GM12878 (cell line): ENCODE data around the gene ECI1. TPM values are rescaled to one million over a fixed set of nuclear protein-coding genes. Genes with fewer than 3 reads are reported as not detected.

Source experiments
- ATAC-seq: fragments of 200-7000 bp; cut with Tn5 transposase; 3 replicates; pipeline ENCODE4 v1.9.1; 2020; ENCODE audit warnings: mild to moderate bottlenecking, moderate library complexity
- BruUV-seq: library from RNA; stranded (reverse); fragments of 400-500 nt; replicated peaks from 2 replicates; lab custom pipeline; 2021; lab: Mats Ljungman, UMichigan
- CTCF ChIA-PET: fragments of 300-600 bp; sonication (Branson Sonifier 250); formaldehyde crosslinking; extraction: SDS; loops from one replicate; lab custom pipeline; 2021; ENCODE audit warnings: inconsistent platforms; lab: Yijun Ruan, JAX
- POLR2A ChIA-PET: fragments of 350-600 bp; formaldehyde crosslinking; extraction: SDS; loops from one replicate; lab custom pipeline; 2021; ENCODE audit warnings: inconsistent platforms; lab: Charles Lee
- RAD21 ChIA-PET: fragments of 300-600 bp; sonication (Branson Sonifier 250); formaldehyde crosslinking; loops from one replicate; lab custom pipeline; 2023; ENCODE audit warnings: antibody characterized with exemption; ENCODE audit not compliant: unreplicated experiment; lab: Charles Lee
- SMC1A ChIA-PET: fragments of 300-600 bp; sonication (Branson Sonifier 250); formaldehyde crosslinking; loops from one replicate; lab custom pipeline; 2023; ENCODE audit not compliant: unreplicated experiment, uncharacterized antibody; lab: Charles Lee
- DNase-seq: peaks from one replicate; pipeline ENCODE4 v3.0.0-alpha.2; 2011; ENCODE audit warnings: low read depth, low spot score
- FAIRE-seq: peaks from 3 replicates; lab custom pipeline; 2011; peaks lifted over from hg19 to GRCh38; lab: Jason Lieb, UNC
- H2AFZ ChIP-seq: 2 replicates; pipeline ENCODE4 v1.6.0; 2011; ENCODE audit warnings: low read depth, low read length, control low read depth; ENCODE audit not compliant: control insufficient read depth
- H3K27ac ChIP-seq: 2 replicates; pipeline ENCODE4 v1.5.1; 2011; ENCODE audit warnings: control low read depth; ENCODE audit not compliant: control insufficient read depth, insufficient read depth
- H3K27me3 ChIP-seq, 2 experiments: replicated peaks in 1 of 2; 2 replicates each; pipeline versions ENCODE4 v1.6.0 to v1.6.1; 2011; ENCODE audit warnings: low read length in 1 of 2; ENCODE audit not compliant: control insufficient read depth in 2 of 2, insufficient read depth in 2 of 2
- H3K36me3 ChIP-seq, 2 experiments: 2 replicates each; pipeline ENCODE4 v1.5.1; 2011; ENCODE audit warnings: low read length in 1 of 2; ENCODE audit not compliant: control insufficient read depth in 2 of 2, insufficient read depth in 2 of 2
- H3K4me1 ChIP-seq: 2 replicates; pipeline ENCODE4 v1.6.1; 2011; ENCODE audit warnings: mild to moderate bottlenecking, low read length, moderate library complexity, mixed read lengths; ENCODE audit not compliant: control insufficient read depth, insufficient read depth
- H3K4me2 ChIP-seq: 2 replicates; pipeline ENCODE4 v1.6.0; 2011; ENCODE audit warnings: control low read depth; ENCODE audit not compliant: control insufficient read depth, insufficient read depth
- H3K4me3 ChIP-seq: fragments of 200-600 bp; sonication (generic); 2 replicates; pipeline ENCODE4 v1.5.1; 2016
- H3K79me2 ChIP-seq: 2 replicates; pipeline ENCODE4 v1.6.0; 2011; ENCODE audit warnings: low read length; ENCODE audit not compliant: control insufficient read depth, insufficient read depth
- H3K9ac ChIP-seq: 2 replicates; pipeline ENCODE4 v1.8.0; 2011; ENCODE audit warnings: low read length, control low read depth, mixed read lengths; ENCODE audit not compliant: control insufficient read depth, insufficient read depth
- H3K9me3 ChIP-seq: replicated peaks from 3 replicates; pipeline ENCODE4 v1.5.1; 2011; ENCODE audit warnings: mild to moderate bottlenecking, low read length; ENCODE audit not compliant: control insufficient read depth, insufficient read depth
- H4K20me1 ChIP-seq: 2 replicates; pipeline ENCODE4 v1.6.0; 2011; ENCODE audit not compliant: control insufficient read depth, insufficient read depth
- CBX3 ChIP-seq: fragments of 200-600 bp; sonication (generic); IDR thresholded peaks from 2 replicates; pipeline ENCODE4 v1.6.1; 2016; ENCODE audit warnings: low read depth, borderline replicate concordance
- CHD4 ChIP-seq: fragments of 200-600 bp; sonication (generic); IDR thresholded peaks from 2 replicates; pipeline ENCODE4 v1.6.1; 2016; ENCODE audit warnings: mild to moderate bottlenecking
- FOXM1 ChIP-seq: IDR thresholded peaks from 2 replicates; pipeline ENCODE4 v1.6.1; 2012; ENCODE audit warnings: low read depth, mild to moderate bottlenecking, inconsistent platforms, low read length, moderate library complexity
- IKZF2 ChIP-seq, 2 experiments: fragments of 450-650 bp; IDR thresholded peaks; 2 replicates each; pipeline ENCODE4 v1.6.1; 2017; ENCODE audit warnings: mild to moderate bottlenecking in 2 of 2, moderate library complexity in 2 of 2
- JUNB ChIP-seq: IDR thresholded peaks from 2 replicates; pipeline ENCODE4 v1.6.1; 2016; ENCODE audit warnings: antibody characterized with exemption, mild to moderate bottlenecking
- MEF2A ChIP-seq: IDR thresholded peaks from 2 replicates; pipeline ENCODE4 v1.6.1; 2011; ENCODE audit warnings: low read depth, mild to moderate bottlenecking, low read length, moderate library complexity; ENCODE audit not compliant: insufficient read depth
- POLR2AphosphoS2 ChIP-seq: IDR thresholded peaks from 2 replicates; pipeline ENCODE4 v1.6.1; 2011; ENCODE audit warnings: low read depth, mild to moderate bottlenecking, low read length, improper control_type of control experiment, moderate library complexity
- SP1 ChIP-seq: IDR thresholded peaks from one replicate; pipeline ENCODE4 v1.6.1; 2011; ENCODE audit warnings: low read depth, low read length
- SREBF1 ChIP-seq: IDR thresholded peaks from 2 replicates; pipeline ENCODE4 v1.6.1; 2012; ENCODE audit warnings: mild to moderate bottlenecking, low read length
- ZNF207 ChIP-seq: fragments of 450-650 bp; IDR thresholded peaks from 2 replicates; pipeline ENCODE4 v1.6.1; 2014; ENCODE audit warnings: antibody characterized with exemption, mild to moderate bottlenecking, borderline replicate concordance
- WGBS: methylation state at CpG from one replicate; pipeline ENCODE4 v1.1.6; 2016; ENCODE audit warnings: low lambda C conversion rate; ENCODE audit not compliant: insufficient replicate concordance, insufficient coverage; ENCODE audit errors: missing lambda C conversion rate; 5-methylcytosine and 5-hydroxymethylcytosine counted together
- in situ Hi-C: fragments of 300-500 bp; cut with MboI; formaldehyde crosslinking; loops from 9 replicates; pipeline ENCODE4 v1.14.3; 2018; ENCODE audit warnings: mixed read lengths
- intact Hi-C: fragments of 100-400 bp; cut with micrococcal nuclease; formaldehyde crosslinking; loops from one replicate; pipeline ENCODE4 v1.14.2; 2022; ENCODE audit not compliant: unreplicated experiment
- polyA plus RNA-seq, 11 experiments: library from polyadenylated mRNA; depleted of rRNA in 4 of 11; unstranded in 6 of 11; stranded (reverse) in 5 of 11; fragments of >200 nt; fragmentation: Nextera tagmentation in 4 of 11; fragmentation: Illumina TruSeq in 1 of 11; extraction: Ambion mirVana in 4 of 11; extraction: Trizol in 1 of 11; gene quantifications; 1 replicate in 1 of 11; 2 replicates in 10 of 11; pipeline versions ENCODE4 v1.2.1 to v1.2.3, GENCODE V29; 2011 to 2016; ENCODE audit warnings: inconsistent platforms in 2 of 11, missing spikeins in 2 of 11, low read depth in 1 of 11
- total RNA-seq, 4 experiments: library from RNA; depleted of rRNA in 3 of 4; stranded (reverse); fragments of >200 nt in 3 of 4; fragmentation: Illumina TruSeq in 1 of 4; extraction: Trizol in 1 of 4; gene quantifications; 2 replicates each; pipeline versions ENCODE4 v1.2.1 to v1.2.3, GENCODE V29; 2013 to 2021

ECI1 gene
- total and polyA plus RNA-seq, 10 of the 15 experiments (the other 5 are each of a cell fraction or from before 2014, with no cell fraction given): 2.2 to 82.1 (median 24.8) TPM

- TF ChIP-seq ZNF207: no peak
- TF ChIP-seq JUNB: no peak
- no peak for TF ChIP-seq POLR2AphosphoS2
- no peak for TF ChIP-seq MEF2A
- no peak for TF ChIP-seq SREBF1
- no peak for TF ChIP-seq CBX3
- no peak for TF ChIP-seq CHD4
- no peak for TF ChIP-seq SP1
- TF ChIP-seq IKZF2 (IDR thresholded peaks at IDR 0.05): no peak
- no peak for TF ChIP-seq FOXM1
- CTCF ChIA-PET: no interaction called here
- no peaks in the 10 kb centered on the region for H3K9me3 ChIP-seq
- intact Hi-C loops: no loop called here
- FAIRE-seq (no peak), DNase-seq (no peak), ATAC-seq (no peak)
- H2AFZ ChIP-seq: no peak overlapping the region
- no peaks in the 10 kb centered on the region for H3K79me2 ChIP-seq
- POLR2A ChIA-PET: interaction anchor here (0.8 kb wide), 1 partner anchor 9 kb away, joined by 3 read pairs; no protein-coding TSS in a partner anchor
- no peaks in the 10 kb centered on the region; a peak in 1 of 4 replicates for H3K27me3 ChIP-seq
- H3K36me3 ChIP-seq: no peaks in the 10 kb centered on the region
- BruUV-seq: no TSS peak
- WGBS: 70% methylated on average over 33 of the region's 37 CpGs
- no peak overlapping the region for H3K4me3 ChIP-seq
- no peaks in the 10 kb centered on the region for H3K4me1 ChIP-seq
- H4K20me1 ChIP-seq: no peaks in the 10 kb centered on the region
- H3K9ac ChIP-seq: no peak overlapping the region
- in situ Hi-C loops: no loop called here
- RAD21 ChIA-PET: no interaction called here
- H3K27ac ChIP-seq: no peak overlapping the region
- no peak overlapping the region for H3K4me2 ChIP-seq
- SMC1A ChIA-PET: no interaction called here
Measured at GRCh38 chr16:2284001-2284770, 32.8 kb upstream of the ECI1 start.
